BJ (cell line): ENCODE measurements around the gene DYDC1. TPM values are rescaled to one million over a fixed set of nuclear protein-coding genes. Genes with fewer than 3 reads are reported as not detected.

Source experiments
- CTCF ChIA-PET: fragments of 350-600 bp; formaldehyde crosslinking; extraction: SDS; loops from one replicate; lab custom pipeline; 2021; ENCODE audit warnings: antibody characterized with exemption, inconsistent platforms; lab: Yijun Ruan, JAX
- POLR2A ChIA-PET: fragments of 300-600 bp; sonication (Branson Sonifier 250); formaldehyde crosslinking; extraction: SDS; loops from one replicate; lab custom pipeline; 2021; ENCODE audit warnings: antibody characterized with exemption; lab: Charles Lee
- DNase-seq: peaks from one replicate; pipeline ENCODE4 v3.0.0-alpha.2; 2011; ENCODE audit warnings: low read depth
- H3K27me3 ChIP-seq: 2 replicates; pipeline ENCODE4 v1.6.0; 2011; ENCODE audit warnings: low read length; ENCODE audit not compliant: control insufficient read depth, insufficient read depth
- H3K36me3 ChIP-seq: 2 replicates; pipeline ENCODE4 v1.5.1; 2011; ENCODE audit warnings: low read length; ENCODE audit not compliant: control insufficient read depth, insufficient read depth
- H3K4me3 ChIP-seq: 2 replicates; pipeline ENCODE4 v1.5.1; 2011; ENCODE audit warnings: low read depth, mild to moderate bottlenecking, control low read depth, low read length
- CTCF ChIP-seq: IDR thresholded peaks from 2 replicates; pipeline ENCODE4 v1.5.1; 2011; ENCODE audit warnings: low read depth, mild to moderate bottlenecking, control low read depth, inconsistent platforms, low read length, moderate library complexity; ENCODE audit not compliant: insufficient read depth
- polyA plus RNA-seq: library from polyadenylated mRNA; depleted of rRNA; stranded (reverse); fragments of >200 nt; gene quantifications from 2 replicates; pipeline ENCODE4 v1.2.3, GENCODE V29; 2011

Gene DYDC1
- polyA plus RNA-seq, 1 experiment = not detected

GRCh38 chr10:80397014-80397413 is 40.5 kb upstream of the DYDC1 start:
- no peak for TF ChIP-seq CTCF
- no peaks in the 10 kb centered on the region for H3K36me3 ChIP-seq
- ChIA-PET CTCF (interaction anchor here (0.5 to 1.1 kb wide), 4 partner anchors 11 to 266 kb away, joined by 3 to 5 read pairs (median 4); partner anchors contain the start of gene PRXL2A), POLR2A (no interaction called here)
- no peaks in the 10 kb centered on the region for H3K27me3 ChIP-seq
- DNase-seq = no peak
- no peak overlapping the region for H3K4me3 ChIP-seq

- TF ChIP-seq CTCF = no peak
- DNase-seq = no peak
- POLR2A ChIA-PET = interaction anchor here (1.1 kb wide), 1 partner anchor 112 kb away, joined by 3 read pairs; no protein-coding TSS in a partner anchor
- H3K36me3 ChIP-seq = no peaks in the 10 kb centered on the region
- H3K4me3 ChIP-seq = no peak overlapping the region
- no peaks in the 10 kb centered on the region for H3K27me3 ChIP-seq
- CTCF ChIA-PET = no interaction called here
Observed at GRCh38 chr10:80394358-80394916, 37.9 kb upstream of the DYDC1 start.

GRCh38 chr10:80392250-80392649 is 35.7 kb upstream of the DYDC1 start:
- ChIA-PET CTCF (interaction anchor here (0.7 kb wide), 1 partner anchor 533 kb away, joined by 3 read pairs; no protein-coding TSS in a partner anchor), POLR2A (no interaction called here)
- H3K36me3 ChIP-seq = no peaks in the 10 kb centered on the region
- no peak for TF ChIP-seq CTCF
- no peaks in the 10 kb centered on the region for H3K27me3 ChIP-seq
- DNase-seq = no peak
- H3K4me3 ChIP-seq = no peak overlapping the region

GRCh38 chr10:80390740-80391139 is 34.2 kb upstream of the DYDC1 start:
- H3K4me3 ChIP-seq = no peak overlapping the region
- H3K27me3 ChIP-seq = no peaks in the 10 kb centered on the region
- no peak for TF ChIP-seq CTCF
- no peaks in the 10 kb centered on the region for H3K36me3 ChIP-seq
- ChIA-PET CTCF (interaction anchor here (0.6 kb wide), 1 partner anchor 115 kb away, joined by 3 read pairs; no protein-coding TSS in a partner anchor), POLR2A (no interaction called here)
- no peak for DNase-seq

GRCh38 chr10:80382989-80383388 is 26.4 kb upstream of the DYDC1 start:
- no peaks in the 10 kb centered on the region for H3K27me3 ChIP-seq
- DNase-seq = no peak
- TF ChIP-seq CTCF = peak; percentile 64
- H3K4me3 ChIP-seq = no peak overlapping the region
- ChIA-PET POLR2A (no interaction called here), CTCF (interaction anchor here (0.6 to 1.8 kb wide), 15 partner anchors 10 to 1266 kb away, joined by 3 to 9 read pairs (median 3); no protein-coding TSS in a partner anchor)
- H3K36me3 ChIP-seq = no peaks in the 10 kb centered on the region
